SK-N-DZ (cell line): ENCODE results near the gene SRD5A2. TPM values are rescaled to one million over a fixed set of nuclear protein-coding genes. Genes with fewer than 3 reads are reported as not detected.

Experiments used
- DNase-seq: peaks from one replicate; pipeline ENCODE4 v3.0.0-alpha.2; 2015; ENCODE audit warnings: low spot score
- polyA plus RNA-seq, 2 experiments: library from polyadenylated mRNA; depleted of rRNA; stranded (reverse); fragments of >200 nt; gene quantifications; 2 replicates each; pipeline ENCODE4 v1.2.3, GENCODE V29; 2014

The SRD5A2 gene, protein sequence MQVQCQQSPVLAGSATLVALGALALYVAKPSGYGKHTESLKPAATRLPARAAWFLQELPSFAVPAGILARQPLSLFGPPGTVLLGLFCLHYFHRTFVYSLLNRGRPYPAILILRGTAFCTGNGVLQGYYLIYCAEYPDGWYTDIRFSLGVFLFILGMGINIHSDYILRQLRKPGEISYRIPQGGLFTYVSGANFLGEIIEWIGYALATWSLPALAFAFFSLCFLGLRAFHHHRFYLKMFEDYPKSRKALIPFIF
- polyA plus RNA-seq (2014; cell fraction: cytosol; rRNA removed), result not detected in 2 replicates
- polyA plus RNA-seq (2014; cell fraction: nucleus; rRNA removed), result not detected in 2 replicates

- DNase-seq, result no peak
Measured at GRCh38 chr2:31580321-31581117, at the start of gene SRD5A2. TSS of gene SRD5A2 (minus strand) at chr2:31580938. CDS start at chr2:31580900, 38 bp downstream.

GRCh38 chr2:31606509-31606908, 25.8 kb upstream of the SRD5A2 start:
- DNase-seq, result no peak

DNA sequence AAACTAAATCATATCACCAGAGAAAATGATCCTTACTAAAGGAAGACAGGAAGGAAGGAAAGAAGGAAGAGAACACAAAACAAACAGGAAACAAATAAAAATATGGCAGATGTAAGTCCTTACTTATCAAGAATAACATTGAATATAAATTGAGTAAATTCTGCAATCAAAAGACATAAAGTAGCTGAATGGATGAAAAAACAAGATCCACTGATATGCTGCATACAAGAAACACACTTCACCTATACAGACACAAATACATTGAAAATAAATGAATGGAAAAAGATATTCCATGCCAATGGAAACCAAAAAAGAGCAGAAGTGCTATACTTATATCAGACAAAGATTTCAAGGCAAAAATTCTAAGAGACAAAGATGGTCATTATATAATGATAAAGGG, 18.0 kb upstream of the SRD5A2 start:
- no peak for DNase-seq

- DNase-seq, result no peak
Measured at GRCh38 chr2:31586230-31586629, 5.5 kb upstream of the SRD5A2 start.

GRCh38 chr2:31581124-31581795, 522 bp upstream of the SRD5A2 start:
- DNase-seq, result no peak

GRCh38 chr2:31579996-31580320, 780 bp downstream of the SRD5A2 start:
- DNase-seq, result no peak

- no peak for DNase-seq
Measured at GRCh38 chr2:31578316-31578715, 2.4 kb downstream of the SRD5A2 start.

DNA sequence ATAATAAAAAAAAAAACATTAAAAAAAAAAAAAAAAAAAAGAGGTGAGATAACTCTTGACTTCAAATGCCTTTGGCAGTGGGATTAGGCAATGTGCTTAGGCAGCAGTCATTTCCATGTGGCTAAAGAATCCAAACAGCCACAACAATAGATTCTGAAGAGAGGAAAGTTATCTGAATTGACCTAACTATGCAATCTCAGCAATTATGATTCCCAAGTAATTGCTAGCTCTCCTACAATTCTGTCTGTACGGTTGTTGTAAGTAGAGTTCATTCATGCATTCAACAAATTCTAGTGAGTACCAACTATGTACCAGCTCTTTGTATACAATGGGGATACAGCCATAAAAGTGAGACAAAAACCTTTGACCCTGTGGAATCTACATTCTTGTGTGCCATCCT, 3.6 kb downstream of the SRD5A2 start:
- no peak for DNase-seq

DNA sequence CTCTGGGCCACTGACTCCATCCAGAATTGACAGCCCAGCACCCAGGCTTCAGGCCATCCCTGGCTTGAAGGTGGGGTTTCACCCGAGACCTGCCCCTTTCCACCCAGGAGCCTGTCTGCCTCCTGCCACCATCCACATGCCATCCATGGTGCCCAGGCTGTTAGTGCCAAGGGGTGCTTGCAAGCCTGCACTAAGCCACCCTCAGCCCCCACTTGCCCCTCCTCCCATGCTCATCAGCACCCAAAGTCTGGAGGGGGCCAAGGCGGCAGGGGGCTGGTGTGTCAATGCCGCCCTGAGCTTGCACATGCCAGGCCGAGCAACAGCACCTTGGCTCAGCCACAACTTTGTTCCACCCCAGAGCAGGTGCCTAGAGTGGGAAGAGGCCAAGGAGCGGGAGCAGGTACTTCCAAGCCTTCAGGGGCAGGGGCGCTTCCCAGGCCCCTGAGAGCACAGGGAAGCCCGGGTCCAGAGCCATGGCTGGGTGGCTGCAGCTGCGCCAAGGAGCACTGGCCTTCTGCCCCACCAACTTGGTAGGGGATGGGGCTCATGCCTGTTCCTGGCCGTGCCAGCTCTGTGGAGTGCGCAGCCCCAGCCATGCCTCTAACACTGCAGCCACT, 12.0 kb downstream of the SRD5A2 start:
- no peak for DNase-seq

GRCh38 chr2:31567679-31568078, 13.1 kb downstream of the SRD5A2 start:
- DNase-seq, result no peak

GRCh38 chr2:31563273-31563839, 17.4 kb downstream of the SRD5A2 start:
- no peak for DNase-seq

- no peak for DNase-seq
Measured at GRCh38 chr2:31561823-31562222, 18.9 kb downstream of the SRD5A2 start.

- no peak for DNase-seq
Measured at GRCh38 chr2:31558401-31559295, 22.1 kb downstream of the SRD5A2 start.

GRCh38 chr2:31556940-31557339, 23.8 kb downstream of the SRD5A2 start:
- no peak for DNase-seq

DNA sequence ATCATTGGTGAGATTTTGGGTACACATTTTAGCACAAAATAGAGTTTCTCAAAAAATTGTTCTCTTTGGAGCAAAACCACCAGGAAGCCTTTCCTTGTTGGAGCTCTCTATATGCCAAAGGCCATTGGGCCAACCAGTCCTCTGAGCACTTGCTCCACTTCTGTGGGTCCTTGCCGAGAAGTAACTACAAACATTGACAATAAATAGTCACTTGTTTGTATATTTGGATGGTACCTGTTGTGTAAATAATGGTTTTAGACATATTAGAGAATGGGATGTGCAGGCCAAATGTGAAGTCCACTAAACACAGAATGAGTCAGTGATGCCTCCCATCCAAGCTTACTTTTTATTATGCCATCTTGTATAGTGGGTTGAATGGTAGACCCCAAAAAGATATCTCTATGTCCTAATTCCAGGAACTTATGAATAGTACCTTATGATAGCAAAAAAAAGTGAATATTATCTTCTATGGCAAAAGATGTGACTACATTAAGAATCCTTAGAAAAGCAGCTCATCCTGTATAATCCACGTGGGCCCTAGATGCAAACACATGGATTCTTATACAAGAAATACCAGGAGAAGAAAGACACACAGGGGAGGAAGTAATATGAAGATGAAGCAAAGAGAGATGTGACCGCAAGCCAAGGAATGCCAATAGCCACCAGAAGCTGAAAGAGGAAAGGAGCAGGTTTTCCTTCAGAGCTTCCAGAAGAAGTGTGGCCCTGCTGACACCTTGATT, 24.6 kb downstream of the SRD5A2 start:
- DNase-seq, result no peak

- DNase-seq, result no peak
Measured at GRCh38 chr2:31553362-31553761, 27.4 kb downstream of the SRD5A2 start.

- DNase-seq, result no peak
Measured at GRCh38 chr2:31547485-31547884, 33.3 kb downstream of the SRD5A2 start.

DNA sequence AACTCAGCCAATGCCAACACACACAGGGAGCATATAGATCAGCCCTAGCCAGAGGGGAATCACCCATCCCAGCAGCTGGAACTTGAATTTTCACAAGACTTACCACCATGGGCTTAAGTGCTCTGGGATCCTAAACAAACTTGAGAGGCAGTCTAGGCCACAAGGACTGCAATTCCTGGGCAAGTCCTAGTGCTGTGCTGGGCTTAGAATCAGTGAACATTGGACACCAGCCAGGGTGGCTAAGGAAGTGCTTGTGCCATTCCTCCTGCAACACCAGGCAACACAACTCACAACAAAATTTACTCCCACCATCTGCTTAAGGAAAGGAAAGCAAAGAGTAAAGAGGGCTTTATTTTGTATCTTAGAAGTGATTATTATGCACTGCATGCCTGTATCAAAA, 38.9 kb downstream of the SRD5A2 start:
- no peak for DNase-seq

GRCh38 chr2:31539505-31539904, 41.2 kb downstream of the SRD5A2 start:
- DNase-seq, result no peak

DNA sequence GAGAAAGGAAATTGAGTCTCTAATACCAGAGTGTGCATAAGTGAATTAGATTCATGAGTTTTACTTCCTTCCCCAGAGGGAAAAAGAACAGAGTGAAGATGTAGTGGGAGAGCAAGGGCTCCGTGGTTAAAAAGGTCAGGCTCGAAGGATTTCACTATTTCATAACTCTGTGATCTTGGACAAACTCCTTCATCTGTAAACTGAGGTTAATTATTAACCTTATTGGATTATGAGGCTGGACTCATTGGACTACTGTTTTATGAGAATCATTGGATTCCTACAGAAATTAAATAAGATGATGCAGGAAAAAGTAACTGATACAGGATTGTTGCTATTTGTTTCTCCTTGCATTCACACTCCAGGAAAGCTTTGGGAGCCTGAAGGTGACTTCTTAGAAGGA, 45.0 kb downstream of the SRD5A2 start:
- DNase-seq, result no peak
